ENCODE results near the gene SH3PXD2A.
A peak's percentile ranks its signal among the peaks of the same experiment; 100 is the strongest.
"Not testable (repeated sequence)": the region's sequence is repeated elsewhere in the genome, so short reads cannot be mapped to it uniquely, and the experiment has no call there.

SH3PXD2A gene

GRCh38 chr10:103607051-103607450 lies 248.3 kb downstream of the SH3PXD2A start:
- not testable (repeated sequence) for DNase-seq (ENCODE audit: low read depth in 2 of 2)

GRCh38 chr10:103606097-103606438 lies 249.3 kb downstream of the SH3PXD2A start:
- not testable (repeated sequence) for DNase-seq (ENCODE audit: low read depth in 2 of 2)

GRCh38 chr10:103605359-103606096 lies 249.8 kb downstream of the SH3PXD2A start:
- DNase-seq (ENCODE audit: low read depth in 2 of 2) = no peak

- no peak for DNase-seq (ENCODE audit: low read depth in 2 of 2)
Measured at GRCh38 chr10:103603382-103603781, 252.0 kb downstream of the SH3PXD2A start.

- DNase-seq (ENCODE audit: low read depth in 2 of 2) = no peak
Measured at GRCh38 chr10:103602852-103603155, 252.6 kb downstream of the SH3PXD2A start.

GRCh38 chr10:103602028-103602851 lies 253.1 kb downstream of the SH3PXD2A start:
- no peak for DNase-seq (ENCODE audit: low read depth in 2 of 2)

GRCh38 chr10:103600956-103601569 lies 254.3 kb downstream of the SH3PXD2A start:
- DNase-seq (ENCODE audit: low read depth in 2 of 2) = no peak

- DNase-seq (ENCODE audit: low read depth in 2 of 2) = no peak
Measured at GRCh38 chr10:103600325-103600724, 255.1 kb downstream of the SH3PXD2A start.

GRCh38 chr10:103599907-103600306 lies 255.5 kb downstream of the SH3PXD2A start:
- DNase-seq (ENCODE audit: low read depth in 2 of 2) = no peak

- DNase-seq (ENCODE audit: low read depth in 2 of 2) = no peak
Measured at GRCh38 chr10:103599211-103599610, 256.2 kb downstream of the SH3PXD2A start.

GRCh38 chr10:103598654-103599115 lies 256.7 kb downstream of the SH3PXD2A start:
- DNase-seq (ENCODE audit: low read depth in 2 of 2) = no peak

- DNase-seq (ENCODE audit: low read depth in 2 of 2) = no peak
Measured at GRCh38 chr10:103597003-103597402, 258.4 kb downstream of the SH3PXD2A start.

- DNase-seq (ENCODE audit: low read depth in 2 of 2) = no peak
Measured at GRCh38 chr10:103595933-103596726, 259.2 kb downstream of the SH3PXD2A start.

- DNase-seq (ENCODE audit: low read depth in 2 of 2) = no peak
Measured at GRCh38 chr10:103593022-103593570, 262.3 kb downstream of the SH3PXD2A start.

GRCh38 chr10:103592186-103593021 lies 263.0 kb downstream of the SH3PXD2A start:
- DNase-seq (ENCODE audit: low read depth in 2 of 2) = peak in 1 of 2 donors; percentile 17

GRCh38 chr10:103590744-103591291 lies 264.6 kb downstream of the SH3PXD2A start:
- no peak for DNase-seq (ENCODE audit: low read depth in 2 of 2)

- DNase-seq (ENCODE audit: low read depth in 2 of 2) = no peak
Measured at GRCh38 chr10:103590060-103590459, 265.3 kb downstream of the SH3PXD2A start.

GRCh38 chr10:103589074-103589630 lies 266.2 kb downstream of the SH3PXD2A start:
- no peak for DNase-seq (ENCODE audit: low read depth in 2 of 2)

GRCh38 chr10:103587073-103587472 lies 268.3 kb downstream of the SH3PXD2A start:
- DNase-seq (ENCODE audit: low read depth in 2 of 2) = no peak

GRCh38 chr10:103585011-103585405 lies 270.4 kb downstream of the SH3PXD2A start:
- no peak for DNase-seq (ENCODE audit: low read depth in 2 of 2)

Data from stimulated activated CD8-positive, alpha-beta memory T cell treated with anti-CD3 and anti-CD28 coated beads, Interleukin-15, amount 100 ng/mL, for 4 hours (primary cell).